GM12892 (cell line): Measurements from ENCODE around the gene RREB1.

Experiments
- POLR2A ChIP-seq: IDR thresholded peaks from 2 replicates; pipeline ENCODE4 v1.6.1; 2011; ENCODE audit warnings: low read depth, low read length, control low read depth
- POLR2AphosphoS5 ChIP-seq: IDR thresholded peaks from 2 replicates; pipeline ENCODE4 v1.6.1; 2011; ENCODE audit warnings: low read depth, low read length, control low read depth

- no peak for TF ChIP-seq POLR2A
- TF ChIP-seq POLR2AphosphoS5 = no peak
Observed at GRCh38 chr6:7129360-7129759, 21.6 kb downstream of the RREB1 start.
